SHP77 treated with DMSO at 0.1 percent for 48 hours (cell line): ENCODE measurements around the gene TRAPPC11.
"Not testable (repeated sequence)": the region's sequence is repeated elsewhere in the genome, so short reads cannot be mapped to it uniquely, and the experiment has no call there.

Experiments used
- DNase-seq: peaks from one replicate; lab custom pipeline; 2025; lab: John Stamatoyannopoulos, UW

TRAPPC11 gene

DNA sequence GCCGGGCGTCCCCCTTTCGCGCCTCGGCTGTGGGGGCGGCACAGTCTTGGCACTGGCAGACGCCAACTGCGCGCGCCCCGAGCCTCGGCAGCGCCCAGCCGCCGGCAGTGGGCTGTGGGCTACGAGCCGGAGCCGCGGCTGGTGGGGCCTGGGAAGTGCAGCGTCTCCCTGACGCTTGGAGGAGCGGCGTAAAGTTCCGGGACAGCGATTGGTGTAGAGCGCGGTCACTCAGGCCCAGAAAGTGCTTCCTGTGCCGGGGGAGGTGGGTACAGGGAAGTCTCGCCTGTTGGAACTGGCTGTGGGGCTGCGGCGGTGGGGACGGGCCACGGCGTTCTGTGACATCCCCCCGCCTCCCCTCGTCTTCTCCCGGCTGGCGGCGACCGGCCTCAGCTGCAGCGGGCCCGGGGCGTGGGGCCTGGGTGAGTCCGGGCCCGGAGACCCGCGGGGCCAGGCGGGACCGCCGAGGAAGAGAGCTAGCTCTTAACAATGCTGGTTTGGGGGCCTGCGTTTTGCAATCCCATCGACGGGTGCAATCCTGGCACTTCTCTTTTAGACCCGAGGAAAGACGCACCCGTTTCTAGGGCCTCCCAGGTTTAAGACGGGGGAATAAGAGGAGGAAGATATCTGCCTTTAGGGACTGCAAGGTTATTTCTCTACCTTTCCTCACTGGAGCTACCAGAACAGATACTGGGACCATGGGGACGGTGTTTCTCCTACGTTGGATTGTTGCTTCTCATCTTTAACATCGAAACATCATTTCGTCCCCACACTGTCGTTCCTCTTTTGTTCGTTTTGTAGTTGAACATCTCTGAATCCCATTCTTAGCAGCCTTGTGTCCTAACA, at the start of gene TRAPPC11, which contains the start of gene RWDD4:
TRAPPC11 (plus strand) TSS at position 265 of the 843 bp plus-strand sequence. CDS start 4,575 bp downstream, outside the sequence.
RWDD4 (minus strand) TSS at position 157 of the 843 bp plus-strand sequence. CDS start 233 bp downstream, outside the sequence.
- DNase-seq, result peak; percentile 52

- DNase-seq, result no peak
These were observed 49.1 kb upstream of the TRAPPC11 start for GRCh38 chr4:183610033-183610432.

- DNase-seq, result no peak
These were observed 48.5 kb upstream of the TRAPPC11 start for GRCh38 chr4:183610613-183611012.

GRCh38 chr4:183611210-183611830, 47.8 kb upstream of the TRAPPC11 start:
- DNase-seq, result no peak

DNA sequence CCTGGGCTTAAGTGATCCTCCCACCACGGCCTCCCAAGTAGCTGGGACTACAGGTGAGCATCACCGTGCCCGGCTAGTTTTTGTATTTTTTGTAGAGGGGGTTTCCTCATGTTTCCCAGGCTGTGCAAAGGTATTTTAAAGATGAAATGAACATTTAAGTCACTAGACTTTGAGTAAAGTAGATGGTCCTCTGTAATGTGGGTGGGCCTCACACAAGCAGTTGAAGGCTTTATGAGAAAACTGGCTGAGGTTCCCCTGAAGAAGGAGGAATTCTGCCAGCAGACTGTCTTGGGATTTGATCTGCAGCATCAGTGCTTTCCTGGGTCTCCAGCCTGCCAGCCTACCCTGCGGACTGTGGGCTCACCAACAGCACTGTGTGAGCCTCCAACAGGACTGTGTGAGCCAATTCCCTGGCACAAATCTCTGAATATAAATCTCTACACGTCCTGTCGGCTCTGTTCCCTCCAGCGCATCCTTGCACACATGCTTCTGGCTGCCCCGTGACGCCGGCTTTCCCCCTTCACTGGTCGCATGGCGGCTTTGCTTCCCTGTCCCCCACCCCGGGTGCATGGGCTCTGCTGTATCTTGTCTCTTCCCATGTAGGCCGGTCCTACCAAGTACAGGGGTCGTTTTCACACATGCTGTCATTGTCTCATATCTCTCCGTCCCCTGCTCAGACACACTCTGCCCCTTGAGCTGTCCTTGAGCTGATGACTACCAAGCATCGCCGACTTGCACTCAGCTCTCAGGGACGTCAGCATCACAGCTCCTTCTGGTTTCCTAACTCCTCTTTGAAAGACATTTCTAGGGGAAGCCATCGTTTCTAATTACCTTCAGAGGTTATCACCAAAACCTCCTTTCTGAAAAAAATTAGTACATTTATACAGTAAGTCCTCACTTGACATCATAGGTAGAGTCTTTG, 46.5 kb upstream of the TRAPPC11 start:
- no peak for DNase-seq

DNA sequence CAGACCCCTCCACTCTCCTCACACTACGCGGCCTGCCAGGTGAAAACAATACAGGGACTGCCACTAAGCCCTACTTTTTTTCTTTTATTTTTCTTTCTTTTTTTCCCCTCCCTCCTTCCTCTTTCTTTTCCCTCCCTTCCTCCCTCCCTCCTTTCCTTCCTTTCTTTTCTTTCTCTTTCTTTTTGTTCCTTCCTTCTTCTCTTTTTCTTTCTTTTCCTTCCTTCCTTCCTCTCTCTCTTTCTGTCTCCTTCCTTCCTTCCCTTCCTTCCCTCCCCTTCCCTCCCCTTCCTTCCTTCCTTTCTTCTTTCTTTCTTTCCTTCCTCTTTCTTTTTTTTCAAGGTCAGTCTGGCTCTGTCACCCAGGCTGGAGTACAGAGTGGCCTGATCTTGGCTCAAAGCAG, 42.0 kb upstream of the TRAPPC11 start:
- DNase-seq, result no peak

GRCh38 chr4:183618681-183619080, 40.4 kb upstream of the TRAPPC11 start:
- DNase-seq, result no peak

DNA sequence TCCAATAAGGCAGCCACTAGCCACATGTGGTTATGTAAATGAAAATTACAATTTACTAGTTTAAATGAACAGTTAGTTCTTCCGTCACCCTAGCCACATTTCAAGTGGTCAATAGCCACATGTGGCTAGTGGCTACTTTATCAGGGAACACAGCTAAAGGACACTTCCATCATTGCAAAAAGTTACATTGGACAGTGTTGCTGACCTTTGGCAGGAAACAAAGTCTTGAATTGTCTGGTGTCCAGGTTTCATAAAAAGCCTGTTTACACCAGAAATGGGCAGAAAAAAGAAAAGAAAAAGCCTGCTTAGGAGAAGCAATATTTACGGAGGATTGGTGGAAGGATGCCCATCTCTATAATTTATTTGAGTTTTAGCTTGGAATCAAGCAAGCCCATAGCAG, 38.7 kb upstream of the TRAPPC11 start:
- DNase-seq, result no peak

DNA sequence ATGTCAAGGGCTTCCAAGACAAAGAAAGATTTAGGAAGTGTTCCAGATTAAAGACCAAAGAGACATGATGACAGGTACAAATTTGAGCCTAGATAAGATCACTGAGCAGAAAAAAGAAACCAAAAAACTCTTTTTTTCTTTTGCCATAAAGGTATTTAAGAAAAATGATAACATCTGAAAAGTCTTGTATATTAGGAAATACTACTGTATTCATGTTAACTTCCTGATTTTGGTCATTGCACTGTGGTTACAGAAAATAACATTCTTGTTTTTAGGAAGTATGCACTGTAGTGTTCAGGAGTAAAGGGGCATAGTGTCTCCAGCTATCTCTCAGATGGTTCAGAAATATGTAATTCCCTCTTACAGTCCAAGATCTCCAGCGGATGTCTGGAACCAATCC, 37.2 kb upstream of the TRAPPC11 start:
- DNase-seq, result no peak

DNA sequence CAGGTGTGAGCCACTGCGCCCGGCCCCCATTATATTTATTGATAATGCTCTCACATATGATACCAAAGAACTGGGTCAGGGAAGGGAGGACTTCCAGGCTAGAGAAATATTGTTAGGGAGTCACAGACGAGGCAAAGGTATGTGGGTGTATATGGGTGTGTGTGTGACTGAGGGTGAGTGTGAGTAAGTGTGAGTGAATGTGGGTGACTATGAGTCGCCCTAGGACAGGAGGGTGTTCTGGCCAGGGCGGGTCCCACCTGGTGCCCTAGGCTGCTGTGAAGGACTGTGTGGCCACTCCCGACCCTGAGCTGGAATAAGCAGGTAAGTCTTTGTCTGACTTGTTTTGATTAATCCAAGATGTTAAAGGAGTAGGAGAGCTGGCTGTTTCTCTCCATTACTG, 34.5 kb upstream of the TRAPPC11 start:
- no peak for DNase-seq

DNA sequence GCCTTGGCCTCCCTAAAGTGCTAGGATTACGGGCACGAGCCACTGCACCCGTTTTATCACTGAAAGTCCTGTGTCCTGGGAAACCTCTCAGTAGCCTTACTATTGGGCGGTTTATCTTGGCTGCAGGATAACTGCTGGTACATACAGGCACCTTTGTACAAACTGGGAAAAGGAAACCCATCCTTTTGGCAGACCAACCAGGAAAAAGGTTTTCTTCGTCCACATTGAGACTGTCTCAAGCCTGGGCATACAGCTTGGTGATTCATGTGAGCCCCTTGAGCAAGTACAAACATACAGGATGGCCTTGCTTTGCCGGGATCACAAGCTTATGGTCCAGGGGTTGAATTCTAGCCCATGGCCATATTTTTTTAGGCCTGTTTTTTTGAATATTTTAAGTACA, 32.9 kb upstream of the TRAPPC11 start:
- DNase-seq, result no peak

DNA sequence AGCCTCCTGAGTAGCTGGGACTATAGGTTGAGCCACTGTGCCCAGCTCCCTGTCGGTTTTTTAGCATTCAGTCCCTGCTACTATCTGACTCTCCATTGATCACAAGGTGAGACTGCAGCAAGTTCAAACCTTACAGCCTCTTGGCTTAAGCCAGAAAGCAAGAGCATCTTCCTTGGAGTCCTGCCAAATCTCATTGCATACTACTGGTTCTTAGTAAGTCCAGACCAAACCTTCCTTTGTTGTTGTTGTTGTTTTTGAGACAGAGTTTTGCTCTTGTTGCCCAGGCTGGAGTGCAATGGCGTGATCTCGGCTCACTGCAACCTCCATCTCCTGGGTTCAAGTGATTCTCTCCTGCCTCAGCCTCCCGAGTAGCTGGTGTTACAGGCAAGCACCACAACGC, 31.8 kb upstream of the TRAPPC11 start:
- DNase-seq, result not testable (repeated sequence)

- no peak for DNase-seq
These were observed 31.0 kb upstream of the TRAPPC11 start for GRCh38 chr4:183627979-183628588.

DNA sequence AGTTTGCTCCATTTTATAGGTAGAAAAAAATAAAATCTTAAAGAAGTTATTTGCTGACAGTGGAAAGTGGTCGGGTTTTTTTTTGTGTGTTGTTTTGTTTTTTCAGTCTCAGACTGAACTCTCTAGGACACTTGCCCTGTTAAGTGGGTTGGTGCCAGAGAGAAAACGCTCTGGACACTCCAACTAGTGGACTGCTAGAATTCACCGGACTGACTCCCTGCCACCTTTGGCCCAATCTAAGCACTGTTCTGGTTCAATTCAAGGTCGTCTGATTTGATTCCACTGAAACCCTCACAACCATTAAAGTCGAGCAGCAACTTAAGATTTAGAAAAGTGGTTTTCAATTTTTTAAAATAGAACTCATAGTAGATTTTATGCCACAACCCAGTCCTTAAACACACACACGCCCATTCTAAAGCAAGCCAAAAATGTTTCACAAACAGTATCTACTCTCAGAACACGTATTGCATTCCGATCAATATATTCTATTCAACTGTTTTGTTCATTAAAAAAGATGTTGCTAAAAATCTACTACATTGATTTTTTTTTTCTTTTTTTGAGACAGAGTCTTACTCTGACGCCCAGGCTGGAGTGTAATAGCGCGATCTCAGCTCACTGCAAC, 27.4 kb upstream of the TRAPPC11 start:
- no peak for DNase-seq

GRCh38 chr4:183632689-183633088, 26.4 kb upstream of the TRAPPC11 start:
- no peak for DNase-seq

DNA sequence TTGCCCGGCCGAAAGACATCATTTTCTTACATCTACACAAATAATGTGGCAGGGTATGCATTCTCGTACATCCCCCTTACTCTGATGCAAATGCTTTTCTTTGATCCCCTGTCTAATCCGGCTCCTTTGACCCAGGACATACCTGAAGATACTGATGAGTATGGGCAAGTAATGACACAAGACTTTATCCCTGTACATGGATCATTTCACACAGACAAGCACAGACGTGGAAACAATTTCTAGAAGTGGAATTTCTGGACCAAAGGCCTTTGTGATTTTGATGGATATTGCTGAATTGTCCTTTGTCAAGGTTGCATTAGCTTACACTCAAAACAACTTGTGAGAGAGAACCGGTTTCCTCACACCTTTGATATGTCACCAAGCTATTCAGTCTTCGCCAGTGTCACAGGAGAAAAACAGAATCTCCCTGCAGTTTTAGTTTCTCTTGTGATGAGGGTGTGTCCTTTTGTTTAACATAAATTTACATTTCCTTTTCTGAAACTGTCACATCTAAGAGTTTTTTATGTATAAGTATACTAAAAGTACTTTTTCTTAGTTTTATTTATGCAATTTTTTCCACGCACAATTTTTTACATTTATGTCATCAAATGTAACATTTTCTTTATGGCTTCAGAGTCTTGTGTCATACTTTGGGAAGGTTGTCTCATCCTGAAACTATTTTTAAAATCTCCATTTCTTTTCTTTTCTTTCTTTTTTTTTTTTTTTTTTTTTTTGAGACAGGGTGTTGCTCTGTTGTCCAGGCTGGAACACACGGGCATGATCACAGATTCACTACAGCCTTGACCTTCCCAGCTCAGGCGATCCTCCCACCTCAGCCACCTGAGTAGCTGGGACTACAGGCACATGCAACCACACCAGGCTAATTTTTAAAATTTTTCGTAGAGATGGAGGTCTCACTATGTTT, 25.4 kb upstream of the TRAPPC11 start:
- DNase-seq, result no peak

DNA sequence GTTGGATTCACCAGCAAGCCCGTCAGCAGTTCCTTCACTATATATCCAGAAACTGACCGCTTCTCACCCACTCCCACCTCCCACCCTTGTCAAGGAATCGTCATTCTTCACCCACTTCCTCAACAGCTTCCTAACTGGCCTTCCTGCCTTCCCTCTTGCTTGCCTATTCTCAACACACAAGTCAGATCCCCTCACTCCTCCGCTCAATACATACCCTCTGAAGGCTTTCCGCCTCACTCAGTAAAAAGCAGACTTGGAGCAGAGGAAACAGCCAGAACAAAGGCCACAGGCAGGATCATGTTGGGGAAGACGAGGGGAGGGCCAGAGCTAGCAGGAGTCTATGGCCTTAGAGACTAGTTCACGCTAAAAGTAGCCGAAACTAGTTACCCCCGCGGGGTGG, 23.8 kb upstream of the TRAPPC11 start:
- no peak for DNase-seq

- no peak for DNase-seq
These were observed 23.4 kb upstream of the TRAPPC11 start for GRCh38 chr4:183635741-183636140.

DNA sequence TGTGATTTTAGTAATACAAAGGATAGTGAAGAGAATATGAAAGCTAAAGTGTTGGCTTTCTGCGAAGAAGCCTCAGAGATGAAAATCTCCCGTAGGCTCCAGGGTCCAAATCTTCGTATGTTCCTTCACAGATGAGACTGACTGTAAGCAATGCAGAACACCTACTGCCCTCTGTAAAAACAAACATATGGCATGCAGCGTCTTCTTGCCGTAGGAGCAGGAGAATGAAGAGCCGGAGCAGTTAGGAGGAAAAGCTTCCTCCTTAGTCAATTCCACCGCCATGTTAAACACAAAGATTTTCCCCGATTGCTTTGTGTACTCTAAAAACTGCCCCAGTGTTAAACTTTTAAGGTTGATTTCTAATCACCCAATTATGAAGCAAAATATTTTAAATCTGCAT, 22.6 kb upstream of the TRAPPC11 start:
- no peak for DNase-seq

DNA sequence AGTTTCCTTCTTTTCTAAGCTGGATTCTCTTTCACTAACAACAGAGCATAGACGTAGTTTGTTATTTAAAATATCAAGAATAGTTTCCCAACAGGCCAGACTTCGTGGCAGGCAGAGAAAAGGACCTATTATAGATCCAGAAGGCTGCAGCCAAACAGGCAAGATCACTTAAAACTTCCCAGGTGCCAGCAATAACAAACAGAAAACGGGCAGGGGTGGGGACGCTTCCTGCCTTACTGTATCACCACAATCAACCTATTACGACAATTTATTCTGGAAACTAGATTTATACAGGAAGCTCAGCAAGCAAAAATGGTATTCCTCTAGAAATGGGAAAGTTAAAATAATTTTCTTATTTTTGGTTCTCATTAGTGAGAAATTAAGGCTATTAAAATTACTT, 22.2 kb upstream of the TRAPPC11 start:
- DNase-seq, result no peak
